ENCODE measurements around the gene DNAJC5.

DNA sequence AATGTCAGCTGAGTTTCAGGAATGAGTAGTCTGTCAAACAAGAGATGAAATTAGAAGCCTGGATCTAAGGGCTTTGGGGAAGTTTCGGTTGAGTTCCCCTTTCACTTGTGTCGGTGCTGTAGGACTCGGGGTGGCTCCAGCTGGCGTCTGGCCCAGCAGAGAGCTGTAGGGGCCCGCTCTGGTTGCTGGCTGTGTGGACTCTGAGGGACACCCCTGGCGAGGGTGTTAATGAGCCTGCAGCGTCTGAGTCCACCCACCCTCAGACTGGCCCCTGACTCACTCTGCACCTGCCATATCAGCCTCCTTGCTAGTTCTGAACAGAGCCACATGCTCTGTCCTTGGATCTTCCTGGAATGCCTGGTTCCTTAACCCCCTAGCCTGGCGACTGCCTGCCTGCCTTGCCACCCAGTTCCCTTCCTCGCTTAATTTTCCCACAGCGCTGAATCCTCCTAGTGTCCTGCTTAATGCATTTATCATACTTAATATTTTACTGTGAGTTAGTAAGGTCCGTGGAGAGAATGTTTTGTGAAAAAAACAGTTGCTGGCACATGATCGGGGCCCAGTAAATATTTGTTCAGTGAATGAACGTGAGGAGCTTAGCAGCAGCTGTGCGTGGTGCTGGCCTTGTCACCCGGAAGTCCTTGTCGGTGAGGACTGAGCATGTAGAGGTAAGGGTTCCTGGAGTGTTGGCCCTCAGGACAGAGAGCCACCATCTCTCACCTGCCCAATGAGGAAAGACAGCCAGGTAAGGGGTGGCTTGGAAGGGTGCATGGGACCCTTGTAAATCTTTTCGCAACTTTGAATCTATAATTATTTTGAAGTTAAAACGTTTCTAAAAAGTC is 1.6 kb downstream of the DNAJC5 start:
- TF ChIP-seq CTCF (IDR thresholded peaks at IDR 0.05) (no peak), POLR2A (IDR thresholded peaks at IDR 0.05) (no peak)
